Stimulated activated memory B cell treated with anti-CD40 and anti-IgM and Interleukin-4, amounts not matched to agents 10 μg/mL and 1 μg/mL and 100 μg/mL, for 72 hours (primary cell): ENCODE data around the gene FRAT2.
"Not testable (repeated sequence)": the region's sequence is repeated elsewhere in the genome, so short reads cannot be mapped to it uniquely, and the experiment has no call there.

Experiments used
- ATAC-seq: fragments of 150-1000 bp; cut with Tn5 transposase; 2 replicates; pipeline ENCODE4 v1.10.0; 2021
- H3K27ac Mint-ChIP-seq: one replicate; pipeline ENCODE4 v1.8.0; 2022; ENCODE audit warnings: mild to moderate bottlenecking, mixed read lengths
- H3K27me3 Mint-ChIP-seq: one replicate; pipeline ENCODE4 v1.8.0; 2022; ENCODE audit warnings: mixed read lengths
- H3K36me3 Mint-ChIP-seq: one replicate; pipeline ENCODE4 v1.8.0; 2022; ENCODE audit warnings: mixed read lengths
- H3K4me1 Mint-ChIP-seq: one replicate; pipeline ENCODE4 v1.8.0; 2022; ENCODE audit warnings: mixed read lengths
- H3K4me3 Mint-ChIP-seq: one replicate; pipeline ENCODE4 v1.8.0; 2022; ENCODE audit warnings: mild to moderate bottlenecking, moderate library complexity, mixed read lengths
- H3K9me3 Mint-ChIP-seq: one replicate; pipeline ENCODE4 v1.8.0; 2022; ENCODE audit warnings: mixed read lengths

The FRAT2 gene

DNA sequence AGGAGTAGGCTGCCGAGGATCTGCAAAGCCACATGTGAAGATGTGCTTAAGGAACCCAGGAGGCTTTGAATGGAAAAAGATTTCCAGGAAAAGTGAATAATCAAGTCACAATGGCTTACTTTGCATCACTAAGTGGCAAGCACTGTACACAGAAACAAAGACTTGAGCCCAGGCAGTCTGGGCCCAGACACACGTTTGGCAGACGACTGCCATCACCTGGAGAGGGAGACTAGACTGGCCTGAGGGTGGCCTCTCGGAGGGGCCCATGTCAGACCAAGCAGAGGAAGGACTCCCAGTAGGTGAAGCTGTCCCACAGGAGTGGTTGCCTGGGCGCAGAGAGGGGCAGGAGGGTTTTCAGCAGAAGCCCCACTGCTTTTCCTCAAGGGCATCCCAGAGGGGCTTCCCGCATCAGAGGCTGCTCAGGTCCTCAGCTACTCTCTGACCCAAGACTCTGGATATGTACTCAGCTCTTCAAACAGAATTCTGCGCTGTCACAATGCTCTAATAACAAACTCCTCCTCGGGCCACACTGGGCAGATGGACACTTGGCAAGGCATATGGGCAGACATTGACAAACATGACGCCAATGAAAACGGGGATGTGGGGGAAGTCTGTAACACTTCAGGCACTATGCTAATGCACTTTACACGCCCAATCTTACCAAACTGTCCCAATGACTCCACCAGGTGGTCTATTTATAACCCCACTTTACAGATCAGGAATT lies 27.9 kb upstream of the FRAT2 start:
- no peak overlapping the region for H3K27ac Mint-ChIP-seq
- no peak for ATAC-seq
- H3K4me1 Mint-ChIP-seq = peaks cover 32% of the 10 kb centered on the region
- H3K4me3 Mint-ChIP-seq = no peak overlapping the region
- H3K27me3 Mint-ChIP-seq = no peaks in the 10 kb centered on the region
- peaks cover 83% of the 10 kb centered on the region for H3K36me3 Mint-ChIP-seq
- H3K9me3 Mint-ChIP-seq = no peaks in the 10 kb centered on the region

DNA sequence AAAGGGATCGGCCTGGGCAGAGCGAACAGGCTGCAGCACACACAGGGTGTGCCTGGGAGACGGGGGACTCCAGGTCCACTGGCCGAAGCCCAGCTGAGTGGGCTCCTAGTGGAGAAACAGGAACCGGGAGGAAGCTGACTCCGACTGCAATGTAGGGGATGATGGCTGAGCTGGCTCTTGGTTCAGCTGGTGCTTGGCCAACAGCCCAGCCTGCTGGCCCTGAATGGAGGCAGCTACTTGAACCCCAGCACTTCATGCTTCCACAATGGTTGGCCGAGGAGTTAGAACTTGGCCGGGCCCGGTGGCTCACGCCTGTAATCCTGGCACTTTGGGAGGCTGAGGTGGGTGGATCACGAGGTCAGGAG lies 27.0 kb upstream of the FRAT2 start:
- Mint-ChIP-seq H3K4me3 (no peak overlapping the region), H3K27me3 (no peaks in the 10 kb centered on the region), H3K27ac (no peak overlapping the region), H3K4me1 (peaks cover 22% of the 10 kb centered on the region), H3K9me3 (no peaks in the 10 kb centered on the region), H3K36me3 (peaks cover 80% of the 10 kb centered on the region)
- ATAC-seq = no peak

DNA sequence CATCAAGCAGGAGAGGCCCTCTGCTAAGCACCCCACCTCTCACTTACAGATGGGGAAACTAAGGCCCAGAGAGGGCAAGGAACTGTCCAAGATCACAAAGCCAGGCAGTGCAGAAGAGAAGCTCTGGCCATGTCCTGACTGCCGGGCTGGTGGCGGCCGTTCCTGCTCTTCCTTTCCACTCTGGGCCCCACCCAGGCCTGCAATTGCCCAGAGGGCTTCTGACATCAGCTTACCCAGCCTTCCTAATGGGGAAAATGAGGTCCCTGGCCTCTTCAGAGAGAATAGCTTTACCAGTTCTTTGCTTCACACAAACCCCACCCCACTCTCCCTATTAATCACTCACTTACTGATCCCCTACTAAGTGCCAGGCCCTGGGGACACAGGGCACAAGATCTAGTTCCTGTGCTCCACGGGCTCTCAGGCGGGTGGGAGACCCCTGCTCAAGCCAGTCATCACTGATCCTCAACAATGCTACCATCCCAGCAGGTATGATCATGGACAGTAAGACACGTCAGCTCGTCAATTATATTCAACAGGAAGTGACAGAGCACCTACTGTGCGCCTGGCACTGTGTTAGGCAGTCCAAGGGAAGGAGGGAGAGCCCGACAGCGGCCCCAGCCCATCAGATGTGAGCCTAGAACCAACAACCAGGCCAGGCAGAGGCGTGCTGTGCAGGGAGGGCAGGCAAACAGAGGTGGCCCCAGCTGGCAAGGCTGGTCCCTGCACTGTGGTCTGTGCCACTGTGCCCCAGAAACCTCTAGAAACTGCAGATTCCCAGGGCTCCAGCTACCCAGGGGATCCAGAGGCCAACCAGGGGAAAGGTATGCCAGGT lies 26.4 kb upstream of the FRAT2 start:
- Mint-ChIP-seq H3K4me3 (no peak overlapping the region), H3K36me3 (peaks cover 80% of the 10 kb centered on the region), H3K27me3 (no peaks in the 10 kb centered on the region), H3K27ac (no peak overlapping the region), H3K9me3 (no peaks in the 10 kb centered on the region), H3K4me1 (peaks cover 16% of the 10 kb centered on the region)
- no peak for ATAC-seq

DNA sequence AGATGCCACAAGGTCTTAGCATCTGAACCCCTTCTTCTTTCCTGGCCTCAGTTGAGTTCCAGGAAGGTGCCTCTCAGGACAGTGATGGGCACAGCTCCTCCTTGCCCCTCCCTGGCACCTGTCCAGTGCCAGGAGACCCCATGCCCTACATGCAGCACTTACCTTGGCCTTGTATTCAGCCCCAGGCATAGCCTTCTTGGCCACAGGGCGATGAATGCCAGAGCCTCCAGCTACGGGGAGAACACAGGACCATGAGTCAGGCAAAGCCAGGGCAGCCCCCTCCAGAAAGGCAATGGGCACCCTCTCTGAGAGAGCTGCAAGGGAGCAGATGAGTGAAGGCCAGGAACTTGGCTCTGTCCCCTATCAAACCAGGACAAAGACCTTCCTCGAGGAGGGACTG lies 24.3 kb upstream of the FRAT2 start:
- H3K27me3 Mint-ChIP-seq = no peaks in the 10 kb centered on the region
- H3K4me3 Mint-ChIP-seq = no peak overlapping the region
- ATAC-seq = no peak
- no peaks in the 10 kb centered on the region for H3K9me3 Mint-ChIP-seq
- no peak overlapping the region for H3K27ac Mint-ChIP-seq
- H3K4me1 Mint-ChIP-seq = no peaks in the 10 kb centered on the region
- peaks cover 65% of the 10 kb centered on the region for H3K36me3 Mint-ChIP-seq

DNA sequence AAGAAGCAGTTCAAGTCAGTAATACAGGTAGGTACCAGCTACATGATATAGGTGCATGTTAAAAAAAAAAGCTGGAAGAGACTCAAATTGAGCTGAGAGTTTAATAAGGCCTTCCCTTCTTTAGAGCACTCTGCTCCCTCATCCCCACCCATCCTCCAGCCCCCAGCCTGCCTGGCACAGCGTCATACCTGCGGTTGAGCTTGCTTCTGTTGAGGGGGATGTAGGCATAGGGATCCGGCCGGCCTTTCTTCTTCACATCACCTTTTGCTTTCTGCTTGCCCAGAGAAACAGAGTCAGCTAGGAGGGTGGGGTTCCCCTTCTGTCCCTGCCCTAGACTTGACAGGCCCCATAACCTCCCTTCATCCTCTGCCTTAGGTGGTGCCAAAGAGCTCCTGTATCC lies 23.8 kb upstream of the FRAT2 start:
- peaks cover 61% of the 10 kb centered on the region for H3K36me3 Mint-ChIP-seq
- no peak overlapping the region for H3K27ac Mint-ChIP-seq
- H3K27me3 Mint-ChIP-seq = no peaks in the 10 kb centered on the region
- no peaks in the 10 kb centered on the region for H3K4me1 Mint-ChIP-seq
- ATAC-seq = no peak
- H3K4me3 Mint-ChIP-seq = no peak overlapping the region
- H3K9me3 Mint-ChIP-seq = no peaks in the 10 kb centered on the region

DNA sequence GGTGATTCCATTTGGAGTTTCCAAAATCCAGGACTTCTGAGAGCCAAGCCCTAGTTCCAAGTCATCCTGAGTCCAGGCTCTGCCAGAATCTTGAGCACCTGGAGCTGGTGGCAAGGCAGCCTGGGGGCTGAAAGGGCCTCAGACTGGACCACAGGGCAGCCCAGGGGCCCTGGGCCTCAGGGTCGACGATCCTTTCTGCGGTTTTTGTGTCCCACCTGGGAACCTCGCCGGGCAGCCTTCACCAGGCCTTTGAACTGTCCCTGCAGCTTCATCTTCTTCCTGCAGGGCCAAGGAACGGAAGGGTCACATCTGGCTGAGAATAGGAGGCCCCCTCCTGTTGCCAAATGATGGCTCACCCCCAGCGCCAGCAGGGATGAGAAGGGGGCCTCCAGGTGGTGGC lies 22.4 kb upstream of the FRAT2 start:
- Mint-ChIP-seq H3K4me1 (no peaks in the 10 kb centered on the region), H3K4me3 (no peak overlapping the region), H3K9me3 (no peaks in the 10 kb centered on the region), H3K36me3 (peaks cover 54% of the 10 kb centered on the region), H3K27me3 (no peaks in the 10 kb centered on the region), H3K27ac (no peak overlapping the region)
- ATAC-seq = no peak

DNA sequence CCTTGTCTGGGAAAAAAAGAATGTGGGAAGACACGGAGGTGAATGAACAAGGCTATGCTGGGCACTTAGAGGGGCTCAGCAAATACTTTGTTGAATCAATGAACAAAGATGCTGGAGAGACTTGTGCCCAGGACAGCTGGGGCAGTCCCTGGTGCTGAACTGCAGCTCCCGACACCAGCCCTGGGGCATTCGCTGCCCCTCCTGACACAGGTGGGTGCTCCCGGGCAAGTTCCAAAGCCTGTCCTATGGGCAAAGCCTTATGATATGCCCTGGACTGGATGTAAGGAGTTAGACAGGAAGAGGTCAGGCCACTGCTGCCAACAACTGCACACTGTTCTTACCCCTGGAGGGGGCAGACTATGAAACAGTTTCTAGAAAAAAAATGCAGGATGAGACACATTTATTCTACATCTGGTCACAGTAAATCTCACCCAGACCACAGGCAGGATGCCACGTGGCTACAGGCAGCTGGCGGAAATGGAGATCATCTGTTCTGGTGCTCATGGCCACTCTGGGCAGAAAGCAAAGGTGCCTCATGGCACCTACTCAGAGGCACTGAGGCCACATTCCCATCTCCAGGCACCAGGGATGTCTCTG lies 21.9 kb upstream of the FRAT2 start:
- Mint-ChIP-seq H3K27me3 (no peaks in the 10 kb centered on the region), H3K4me1 (no peaks in the 10 kb centered on the region), H3K36me3 (peaks cover 54% of the 10 kb centered on the region), H3K9me3 (no peaks in the 10 kb centered on the region), H3K4me3 (no peak overlapping the region), H3K27ac (no peak overlapping the region)
- no peak for ATAC-seq

DNA sequence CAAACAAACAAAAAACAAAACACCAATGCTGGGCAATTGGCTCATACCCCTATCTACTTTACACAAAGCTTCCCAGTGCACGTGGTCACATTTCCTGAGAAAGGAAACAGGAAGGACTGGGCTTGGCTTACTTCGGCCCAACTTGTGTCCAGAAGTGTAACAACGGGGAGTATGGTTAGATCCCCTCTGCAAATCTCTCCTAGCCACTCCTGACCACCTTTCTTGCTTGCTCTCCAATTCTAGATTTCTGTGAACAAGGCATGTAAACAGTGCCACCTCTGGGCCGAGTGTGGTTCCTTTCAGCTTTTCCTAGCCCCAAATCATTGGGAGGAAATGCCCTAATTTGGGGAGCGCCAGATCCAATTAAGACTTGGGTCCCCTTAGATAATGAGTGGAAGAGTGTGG lies 21.0 kb upstream of the FRAT2 start:
- H3K4me3 Mint-ChIP-seq = no peak overlapping the region
- ATAC-seq = no peak
- H3K27ac Mint-ChIP-seq = no peak overlapping the region

DNA sequence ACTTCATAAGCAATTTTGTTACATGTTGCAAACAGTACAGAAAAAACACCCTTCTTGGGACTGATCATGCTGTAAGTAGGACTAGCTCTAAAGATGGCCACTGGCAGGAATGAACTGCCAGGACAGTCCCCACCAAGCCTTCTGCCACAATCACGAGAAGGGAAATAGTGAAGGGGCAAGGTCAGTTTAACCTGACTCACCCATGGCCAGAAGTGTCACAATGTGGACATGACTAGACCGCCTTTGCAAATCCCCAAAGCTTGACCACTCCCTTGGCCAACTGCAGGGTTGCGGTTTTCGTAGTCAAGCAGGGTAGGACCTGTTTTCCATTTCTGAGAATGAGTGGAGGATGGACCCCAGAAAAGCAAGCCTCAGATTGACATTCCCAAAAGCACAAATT lies 19.4 kb upstream of the FRAT2 start:
- H3K4me1 Mint-ChIP-seq = no peaks in the 10 kb centered on the region
- peaks cover 33% of the 10 kb centered on the region for H3K36me3 Mint-ChIP-seq
- no peak overlapping the region for H3K4me3 Mint-ChIP-seq
- no peak overlapping the region for H3K27ac Mint-ChIP-seq
- H3K9me3 Mint-ChIP-seq = no peaks in the 10 kb centered on the region
- no peak for ATAC-seq
- no peaks in the 10 kb centered on the region for H3K27me3 Mint-ChIP-seq

More for the DNA sequence above, 21.0 kb upstream of the FRAT2 start:
- H3K9me3 Mint-ChIP-seq = no peaks in the 10 kb centered on the region
- no peaks in the 10 kb centered on the region for H3K4me1 Mint-ChIP-seq
- H3K27me3 Mint-ChIP-seq = no peaks in the 10 kb centered on the region
- H3K36me3 Mint-ChIP-seq = peaks cover 46% of the 10 kb centered on the region

DNA sequence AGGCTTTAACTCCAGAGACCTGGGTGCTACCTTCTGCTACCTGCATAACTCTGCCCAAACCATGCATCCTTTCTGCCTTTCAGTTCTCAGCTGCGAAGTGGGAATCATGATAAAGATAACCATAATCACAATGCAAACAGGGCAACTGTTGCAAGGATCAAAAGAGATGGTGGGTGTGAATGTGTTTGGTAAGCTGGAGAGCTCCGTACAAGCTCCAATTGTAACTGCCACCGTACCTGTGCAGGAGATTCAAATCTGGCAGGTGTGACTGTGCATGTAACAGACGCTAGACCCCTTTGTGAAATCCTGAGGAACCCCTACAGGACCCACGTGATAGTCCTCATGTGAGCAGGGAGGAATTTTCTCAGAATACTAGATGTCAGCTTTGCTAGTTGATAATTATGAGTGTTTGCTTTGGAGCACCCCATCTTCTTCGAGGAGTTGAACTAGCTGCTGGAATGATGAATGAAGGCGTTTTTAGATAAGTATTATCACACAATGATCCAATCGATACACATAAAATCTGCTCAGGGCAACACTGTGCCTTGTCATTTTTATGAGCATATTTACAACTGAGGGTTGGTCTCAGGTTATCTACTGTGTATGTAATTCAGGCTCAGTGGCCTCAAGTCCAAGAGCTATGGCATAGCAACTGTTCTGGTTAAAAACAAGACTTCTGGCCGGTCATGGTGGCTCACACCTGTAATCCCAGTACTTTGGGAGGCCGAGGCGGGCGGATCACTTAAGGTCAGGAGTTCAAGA lies 15.4 kb upstream of the FRAT2 start:
- Mint-ChIP-seq H3K27ac (no peak overlapping the region), H3K4me1 (no peaks in the 10 kb centered on the region), H3K4me3 (no peak overlapping the region), H3K27me3 (no peaks in the 10 kb centered on the region), H3K36me3 (peaks cover 5% of the 10 kb centered on the region), H3K9me3 (no peaks in the 10 kb centered on the region)
- ATAC-seq = no peak

DNA sequence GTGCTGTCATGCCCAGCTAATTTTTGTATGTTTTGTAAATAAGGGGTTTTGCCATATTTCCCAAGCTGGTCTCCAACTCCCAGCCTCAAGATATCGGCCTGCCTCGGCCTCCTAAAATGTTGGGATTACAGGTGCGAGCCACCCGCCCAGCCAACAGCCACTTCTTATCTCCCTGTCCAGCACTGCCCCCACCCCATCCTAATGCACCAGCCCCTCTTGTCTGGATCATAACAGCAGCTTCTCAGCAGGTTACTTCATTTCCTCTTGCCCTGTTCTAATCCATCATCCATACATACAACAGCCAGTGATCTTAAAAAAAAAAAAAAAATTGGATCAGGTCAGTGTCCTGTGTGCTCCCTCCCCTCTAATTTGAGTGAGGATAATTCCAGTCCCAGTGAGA lies 12.8 kb upstream of the FRAT2 start:
- peak overlapping the region; percentile 12 for H3K27ac Mint-ChIP-seq
- H3K9me3 Mint-ChIP-seq = no peaks in the 10 kb centered on the region
- ATAC-seq = no peak
- H3K4me3 Mint-ChIP-seq = no peak overlapping the region
- H3K27me3 Mint-ChIP-seq = no peaks in the 10 kb centered on the region
- H3K4me1 Mint-ChIP-seq = no peaks in the 10 kb centered on the region
- H3K36me3 Mint-ChIP-seq = peaks cover 5% of the 10 kb centered on the region

DNA sequence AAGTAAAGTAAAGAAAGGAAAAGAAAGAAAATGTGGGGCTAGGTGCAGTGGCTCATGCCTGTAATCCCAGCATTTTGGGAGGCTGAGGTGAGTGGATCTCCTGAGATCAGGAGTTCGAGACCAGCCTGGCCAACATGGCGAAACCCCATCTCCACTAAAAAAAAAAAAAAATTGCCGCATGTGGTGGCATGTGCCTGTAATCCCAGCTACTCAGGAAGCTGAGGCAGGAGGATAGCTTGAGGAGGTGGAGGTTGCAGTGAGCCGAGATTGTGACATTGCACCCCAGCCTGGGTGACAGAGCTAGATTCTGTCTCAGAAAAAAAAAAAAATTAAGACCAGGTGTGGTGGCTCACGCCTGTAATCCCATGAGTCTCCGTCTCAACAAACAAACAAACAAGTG lies 9.1 kb upstream of the FRAT2 start:
- not testable (repeated sequence) for H3K27ac Mint-ChIP-seq, H3K9me3 Mint-ChIP-seq, H3K36me3 Mint-ChIP-seq, ATAC-seq, H3K27me3 Mint-ChIP-seq, H3K4me3 Mint-ChIP-seq, H3K4me1 Mint-ChIP-seq

DNA sequence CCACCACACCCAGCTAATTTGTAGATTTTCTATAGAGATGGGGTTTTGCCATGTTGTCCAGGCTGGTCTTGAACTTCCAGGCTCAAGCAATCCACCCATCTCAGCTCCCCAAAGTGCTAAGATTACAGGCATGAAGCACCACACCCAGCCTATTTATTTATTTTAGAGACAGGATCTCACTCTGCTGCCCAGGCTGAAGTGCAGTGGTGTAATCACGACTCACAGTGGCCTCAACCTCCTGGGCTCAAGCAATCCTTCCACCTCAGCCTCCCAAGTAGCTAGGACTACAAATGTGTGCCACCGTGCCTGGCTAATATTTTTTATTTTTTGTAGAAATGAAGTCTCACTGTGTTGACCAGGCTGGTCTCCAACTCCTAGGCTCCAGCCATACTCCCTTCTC lies 6.9 kb upstream of the FRAT2 start:
- Mint-ChIP-seq H3K9me3 (no peaks in the 10 kb centered on the region), H3K27me3 (no peaks in the 10 kb centered on the region), H3K4me3 (no peak overlapping the region), H3K36me3 (no peaks in the 10 kb centered on the region), H3K4me1 (peaks cover 5% of the 10 kb centered on the region), H3K27ac (no peak overlapping the region)
- ATAC-seq = no peak

DNA sequence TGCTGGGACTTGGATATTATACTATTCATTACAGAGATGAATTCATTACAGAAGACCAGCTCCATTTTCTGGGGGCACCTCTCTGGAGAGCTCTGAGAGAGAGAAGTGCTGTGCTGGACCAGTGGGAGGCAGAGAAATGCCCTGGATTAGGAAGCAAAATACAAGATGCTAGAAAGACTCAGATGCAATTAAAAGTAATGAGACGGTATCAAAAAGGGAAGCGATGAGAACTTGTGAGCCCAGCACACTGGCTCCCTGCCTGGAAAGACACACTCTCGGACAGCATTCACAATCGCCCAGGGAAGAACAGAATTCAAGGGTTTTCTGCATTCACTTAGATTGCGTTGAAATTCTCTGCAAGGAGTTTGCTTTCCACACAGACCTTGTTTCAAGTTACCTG lies 3.5 kb upstream of the FRAT2 start:
- no peak for ATAC-seq
- no peaks in the 10 kb centered on the region for H3K9me3 Mint-ChIP-seq
- H3K27ac Mint-ChIP-seq = no peak overlapping the region
- H3K4me1 Mint-ChIP-seq = peaks cover 16% of the 10 kb centered on the region
- no peaks in the 10 kb centered on the region for H3K27me3 Mint-ChIP-seq
- no peak overlapping the region for H3K4me3 Mint-ChIP-seq
- no peaks in the 10 kb centered on the region for H3K36me3 Mint-ChIP-seq
